Neural cell (in vitro differentiated cells): ENCODE data around the gene TFG. TPM values are rescaled to one million over a fixed set of nuclear protein-coding genes. Genes with fewer than 3 reads are reported as not detected.
"Not testable (repeated sequence)": the region's sequence is repeated elsewhere in the genome, so short reads cannot be mapped to it uniquely, and the experiment has no call there.

Experiments used
- H2AFZ ChIP-seq: fragments of 200-600, 300-800 bp; sonication (generic), shearing (Covaris generic); 2 replicates; pipeline ENCODE4 v1.6.0; 2014; ENCODE audit warnings: low read depth, mild to moderate bottlenecking, antibody characterized with exemption, low read length, moderate library complexity
- H3F3A ChIP-seq: fragments of 200-600 bp; shearing (Covaris generic); 2 replicates; pipeline ENCODE4 v1.6.1; 2016; ENCODE audit warnings: mild to moderate bottlenecking, moderate library complexity, mixed read lengths, antibody characterized with exemption, low read length; ENCODE audit not compliant: insufficient read depth, poor library complexity, severe bottlenecking
- H3K27ac ChIP-seq: fragments of 200-600, 300-800 bp; sonication (generic), shearing (Covaris generic); 2 replicates; pipeline ENCODE4 v1.5.1; 2014; ENCODE audit warnings: mild to moderate bottlenecking, low read length, moderate library complexity
- H3K27me3 ChIP-seq: fragments of 300-800, 200-600 bp; sonication (generic), shearing (Covaris generic); 2 replicates; pipeline ENCODE4 v1.6.0; 2014; ENCODE audit warnings: mild to moderate bottlenecking, low read depth, low read length, moderate library complexity; ENCODE audit not compliant: insufficient read depth
- H3K36me3 ChIP-seq: fragments of 300-800, 200-600 bp; sonication (generic), shearing (Covaris generic); 2 replicates; pipeline ENCODE4 v1.5.1; 2014; ENCODE audit warnings: mild to moderate bottlenecking, antibody characterized with exemption, low read length, moderate library complexity; ENCODE audit not compliant: insufficient read depth
- H3K4me2 ChIP-seq: fragments of 300-800, 200-600 bp; sonication (generic), shearing (Covaris generic); 2 replicates; pipeline ENCODE4 v1.6.0; 2014; ENCODE audit warnings: mild to moderate bottlenecking, low read length
- H3K4me3 ChIP-seq: fragments of 300-800, 200-600 bp; sonication (generic), shearing (Covaris generic); 2 replicates; pipeline ENCODE4 v1.5.1; 2014; ENCODE audit warnings: mild to moderate bottlenecking, low read length, moderate library complexity
- H3K79me2 ChIP-seq: fragments of 200-600 bp; shearing (Covaris generic); replicated peaks from 2 replicates; pipeline ENCODE4 v1.6.0; 2014; ENCODE audit warnings: mild to moderate bottlenecking, low read length, moderate library complexity; ENCODE audit not compliant: insufficient read depth
- H3K9ac ChIP-seq: fragments of 300-800, 200-600 bp; sonication (generic), shearing (Covaris generic); 2 replicates; pipeline ENCODE4 v1.6.1; 2016; ENCODE audit warnings: mild to moderate bottlenecking, low read length, mixed read lengths
- H3K9me2 ChIP-seq: fragments of 200-600 bp; shearing (Covaris generic); 2 replicates; pipeline ENCODE4 v1.6.1; 2016; ENCODE audit warnings: mild to moderate bottlenecking, low read length, mixed read lengths; ENCODE audit not compliant: insufficient read depth
- H3K9me3 ChIP-seq: fragments of 200-600, 300-800 bp; sonication (generic), shearing (Covaris generic); 2 replicates; pipeline ENCODE4 v1.6.1; 2016; ENCODE audit warnings: mild to moderate bottlenecking, mixed run types, low read length, moderate library complexity, mixed read lengths
- H4K20me1 ChIP-seq: fragments of 200-600 bp; shearing (Covaris generic); 2 replicates; pipeline ENCODE4 v1.6.1; 2016; ENCODE audit warnings: mild to moderate bottlenecking, mixed run types; ENCODE audit not compliant: insufficient read depth
- EZH2 ChIP-seq: fragments of 200-600, 300-800 bp; shearing (Covaris generic), sonication (generic); IDR thresholded peaks from 2 replicates; pipeline ENCODE4 v1.6.1; 2014; ENCODE audit warnings: antibody characterized with exemption, low read length, borderline replicate concordance, mild to moderate bottlenecking; ENCODE audit not compliant: insufficient read depth, poor library complexity, severe bottlenecking
- MXI1 ChIP-seq: fragments of 450-650 bp; conservative IDR thresholded peaks from 2 replicates; pipeline ENCODE4 v1.6.1; 2014; ENCODE audit warnings: antibody characterized with exemption, mild to moderate bottlenecking; ENCODE audit not compliant: poor library complexity, severe bottlenecking
- SMC3 ChIP-seq: fragments of 450-650 bp; conservative IDR thresholded peaks from 2 replicates; pipeline ENCODE4 v1.6.1; 2014; ENCODE audit warnings: antibody characterized with exemption, mild to moderate bottlenecking, moderate library complexity; ENCODE audit not compliant: poor library complexity
- polyA plus RNA-seq: library from polyadenylated mRNA; depleted of rRNA; stranded (reverse); fragments of >200 nt; gene quantifications from 2 replicates; pipeline ENCODE4 v1.2.3, GENCODE V29; 2014

TFG gene
- polyA plus RNA-seq, 1 donor from 2014 or later = 64.6 TPM

DNA sequence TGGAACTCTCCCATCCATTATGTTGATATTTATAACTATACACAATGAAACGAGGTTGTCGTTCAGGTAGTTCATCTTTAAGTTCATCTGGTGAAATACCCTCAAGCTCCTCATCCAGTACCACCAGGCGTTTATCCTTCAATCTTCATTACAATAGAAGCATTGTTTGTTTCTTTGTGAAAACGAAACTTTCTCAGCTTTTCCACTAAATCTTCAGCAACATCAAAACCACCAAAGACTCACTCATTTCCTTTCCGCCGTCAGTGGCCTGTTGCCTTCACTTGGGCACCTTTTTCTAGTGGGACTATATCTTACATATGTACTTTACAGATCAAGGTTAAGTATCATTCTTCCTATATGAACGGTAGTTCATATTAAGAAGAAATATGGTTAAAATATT, 44.1 kb upstream of the TFG start:
- no peaks in the 10 kb centered on the region for H3K9me3 ChIP-seq
- no peak overlapping the region for H3K27ac ChIP-seq
- H3K4me3 ChIP-seq = no peak overlapping the region
- no peaks in the 10 kb centered on the region for H3K27me3 ChIP-seq
- TF ChIP-seq SMC3 = no peak
- no peak for TF ChIP-seq EZH2
- no peak overlapping the region for H2AFZ ChIP-seq
- H3F3A ChIP-seq = no peaks in the 10 kb centered on the region
- H3K79me2 ChIP-seq = no peaks in the 10 kb centered on the region
- no peaks in the 10 kb centered on the region for H4K20me1 ChIP-seq
- H3K9me2 ChIP-seq = no peaks in the 10 kb centered on the region
- H3K4me2 ChIP-seq = no peak overlapping the region
- no peak overlapping the region for H3K9ac ChIP-seq
- no peaks in the 10 kb centered on the region for H3K36me3 ChIP-seq

DNA sequence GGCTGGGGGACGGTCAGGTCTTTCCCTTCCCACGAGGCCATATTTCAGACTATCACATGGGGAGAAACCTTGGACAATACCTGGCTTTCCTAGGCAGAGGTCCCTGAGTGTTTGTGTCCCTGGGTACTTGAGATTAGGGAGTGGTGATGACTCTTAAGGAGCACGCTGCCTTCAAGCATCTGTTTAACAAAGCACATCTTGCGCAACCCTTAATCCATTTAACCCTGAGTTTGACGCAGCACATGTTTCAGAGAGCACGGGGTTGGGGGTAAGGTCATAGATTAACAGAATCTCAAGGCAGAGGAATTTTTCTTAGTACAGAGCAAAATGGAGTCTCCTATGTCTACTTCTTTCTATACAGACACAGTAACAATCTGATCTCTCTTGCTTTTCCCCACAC, 42.6 kb upstream of the TFG start:
- not testable (repeated sequence) for H3K9me2 ChIP-seq, H3K9me3 ChIP-seq, H4K20me1 ChIP-seq, H3K9ac ChIP-seq, H3F3A ChIP-seq, H3K4me2 ChIP-seq, H3K27me3 ChIP-seq, H3K27ac ChIP-seq, H2AFZ ChIP-seq, H3K79me2 ChIP-seq, H3K36me3 ChIP-seq, H3K4me3 ChIP-seq

DNA sequence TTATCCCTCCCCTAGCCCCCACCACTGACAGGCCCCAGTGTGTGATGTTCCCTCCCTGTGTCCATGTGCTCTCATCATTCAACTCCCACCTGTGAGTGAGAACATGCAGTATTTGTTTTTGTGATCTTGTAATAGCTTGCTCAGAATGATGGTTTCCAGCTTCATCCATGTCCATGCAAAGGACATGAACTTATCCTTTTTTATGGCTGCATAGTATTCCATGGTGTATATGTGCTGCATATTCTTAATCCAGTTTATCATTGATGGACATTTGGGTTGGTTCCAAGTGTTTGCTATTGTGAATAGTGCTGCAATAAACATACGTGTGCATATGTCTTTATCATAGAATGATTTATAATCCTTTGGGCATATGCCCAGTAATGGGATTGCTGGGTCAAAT, 42.0 kb upstream of the TFG start:
- not testable (repeated sequence) for H3K27me3 ChIP-seq, H4K20me1 ChIP-seq, H3K9me3 ChIP-seq, H2AFZ ChIP-seq, H3K9ac ChIP-seq, H3K36me3 ChIP-seq, H3K9me2 ChIP-seq, H3K27ac ChIP-seq, H3K4me2 ChIP-seq, H3F3A ChIP-seq, H3K4me3 ChIP-seq, H3K79me2 ChIP-seq

DNA sequence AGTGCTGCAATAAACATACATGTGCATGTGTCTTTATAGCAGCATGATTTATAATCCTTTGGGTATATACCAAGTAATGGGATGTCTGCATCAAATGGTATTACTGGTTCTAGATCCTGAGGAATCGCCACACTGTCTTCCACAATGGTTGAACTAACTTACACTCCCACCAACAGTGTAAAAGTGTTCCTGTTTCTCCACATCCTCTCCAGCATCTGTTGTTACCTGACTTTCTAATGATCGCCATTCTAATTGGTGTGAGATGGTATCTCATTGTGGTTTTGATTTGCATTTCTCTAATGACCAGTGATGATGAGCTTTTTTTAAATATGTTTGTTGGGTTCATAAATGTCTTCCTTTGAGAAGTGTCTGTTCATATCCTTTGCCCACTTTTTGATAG, 38.3 kb upstream of the TFG start:
- H3K4me2 ChIP-seq, H3K9ac ChIP-seq, H3K27me3 ChIP-seq, H3K9me2 ChIP-seq, H3K27ac ChIP-seq, H3K9me3 ChIP-seq, H3F3A ChIP-seq, H3K4me3 ChIP-seq, H2AFZ ChIP-seq, H3K79me2 ChIP-seq, H3K36me3 ChIP-seq, H4K20me1 ChIP-seq: not testable (repeated sequence)

DNA sequence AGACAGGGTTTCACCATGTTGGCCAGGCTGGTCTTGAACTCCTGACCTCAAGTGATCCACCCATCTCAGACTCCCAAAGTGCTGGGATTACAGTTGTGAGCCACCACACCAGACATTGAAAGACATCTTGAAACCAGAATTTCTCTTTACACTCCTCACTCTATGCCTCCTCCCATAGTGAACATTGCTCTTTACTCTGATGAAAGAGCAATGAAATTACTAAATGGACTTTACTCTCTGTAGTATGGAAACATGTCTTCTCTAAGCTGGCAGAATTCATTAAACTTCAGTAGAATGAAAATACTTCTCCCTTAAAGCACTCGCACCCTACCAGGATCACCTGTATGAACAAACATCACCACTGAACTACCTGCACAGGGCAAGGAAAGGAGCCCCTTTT, 27.8 kb upstream of the TFG start:
- no peaks in the 10 kb centered on the region for H3F3A ChIP-seq
- no peak overlapping the region for H3K27ac ChIP-seq
- H4K20me1 ChIP-seq = no peaks in the 10 kb centered on the region
- H3K9ac ChIP-seq = no peak overlapping the region
- no peak overlapping the region for H3K4me2 ChIP-seq
- no peaks in the 10 kb centered on the region for H3K79me2 ChIP-seq
- no peak overlapping the region for H3K4me3 ChIP-seq
- no peaks in the 10 kb centered on the region for H3K36me3 ChIP-seq
- no peak overlapping the region for H2AFZ ChIP-seq
- no peaks in the 10 kb centered on the region for H3K27me3 ChIP-seq
- no peak for TF ChIP-seq MXI1
- H3K9me3 ChIP-seq = no peaks in the 10 kb centered on the region
- no peaks in the 10 kb centered on the region for H3K9me2 ChIP-seq
